ENCODE results near the gene EFCAB3.
"Not testable (repeated sequence)": the region's sequence is repeated elsewhere in the genome, so short reads cannot be mapped to it uniquely, and the experiment has no call there.

GRCh38 chr17:62445791-62446190 lies 65.4 kb downstream of the EFCAB3 start:
- not testable (repeated sequence) for TF ChIP-seq ZFX (IDR thresholded peaks at IDR 0.05; ENCODE audit: borderline replicate concordance)
- TF ChIP-seq, protein P1, sequence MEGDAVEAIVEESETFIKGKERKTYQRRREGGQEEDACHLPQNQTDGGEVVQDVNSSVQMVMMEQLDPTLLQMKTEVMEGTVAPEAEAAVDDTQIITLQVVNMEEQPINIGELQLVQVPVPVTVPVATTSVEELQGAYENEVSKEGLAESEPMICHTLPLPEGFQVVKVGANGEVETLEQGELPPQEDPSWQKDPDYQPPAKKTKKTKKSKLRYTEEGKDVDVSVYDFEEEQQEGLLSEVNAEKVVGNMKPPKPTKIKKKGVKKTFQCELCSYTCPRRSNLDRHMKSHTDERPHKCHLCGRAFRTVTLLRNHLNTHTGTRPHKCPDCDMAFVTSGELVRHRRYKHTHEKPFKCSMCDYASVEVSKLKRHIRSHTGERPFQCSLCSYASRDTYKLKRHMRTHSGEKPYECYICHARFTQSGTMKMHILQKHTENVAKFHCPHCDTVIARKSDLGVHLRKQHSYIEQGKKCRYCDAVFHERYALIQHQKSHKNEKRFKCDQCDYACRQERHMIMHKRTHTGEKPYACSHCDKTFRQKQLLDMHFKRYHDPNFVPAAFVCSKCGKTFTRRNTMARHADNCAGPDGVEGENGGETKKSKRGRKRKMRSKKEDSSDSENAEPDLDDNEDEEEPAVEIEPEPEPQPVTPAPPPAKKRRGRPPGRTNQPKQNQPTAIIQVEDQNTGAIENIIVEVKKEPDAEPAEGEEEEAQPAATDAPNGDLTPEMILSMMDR (IDR thresholded peaks at IDR 0.05), result not testable (repeated sequence)
